WTC11 (cell line): Measurements from ENCODE around the gene WFDC1.

Experiments
- CREM ChIP-seq: sonication (generic); formaldehyde crosslinking; IDR thresholded peaks from 2 replicates; pipeline ENCODE4 v1.8.1; 2022; ENCODE audit warnings: mild to moderate bottlenecking, missing genetic modification reagents, moderate library complexity
- ELF4 ChIP-seq: sonication (generic); formaldehyde crosslinking; IDR thresholded peaks from 2 replicates; pipeline ENCODE4 v1.8.1; 2022; ENCODE audit warnings: low read depth, mild to moderate bottlenecking, moderate library complexity, missing genetic modification reagents
- USF1 ChIP-seq: sonication (generic); formaldehyde crosslinking; IDR thresholded peaks from 2 replicates; pipeline ENCODE4 v1.8.0; 2022; ENCODE audit warnings: mild to moderate bottlenecking, missing genetic modification reagents
- USF2 ChIP-seq: sonication (generic); formaldehyde crosslinking; IDR thresholded peaks from 2 replicates; pipeline ENCODE4 v1.8.1; 2023; ENCODE audit warnings: mild to moderate bottlenecking, missing genetic modification reagents, moderate library complexity
- TF ChIP-seq, protein P1 (sequence below): fragments of 200-600 bp; IDR thresholded peaks from 2 replicates; pipeline ENCODE4 v1.8.0; 2022; ENCODE audit warnings: antibody characterized with exemption
- TF ChIP-seq, protein P2 (sequence below): sonication (generic); formaldehyde crosslinking; IDR thresholded peaks from 2 replicates; pipeline ENCODE4 v1.8.0; 2022; ENCODE audit warnings: mild to moderate bottlenecking, missing genetic modification reagents
- TF ChIP-seq, protein P3 (sequence below): sonication (generic); formaldehyde crosslinking; IDR thresholded peaks from 2 replicates; pipeline ENCODE4 v1.8.1; 2023; ENCODE audit warnings: mild to moderate bottlenecking, missing genetic modification reagents, borderline replicate concordance

- TF ChIP-seq, protein P1, sequence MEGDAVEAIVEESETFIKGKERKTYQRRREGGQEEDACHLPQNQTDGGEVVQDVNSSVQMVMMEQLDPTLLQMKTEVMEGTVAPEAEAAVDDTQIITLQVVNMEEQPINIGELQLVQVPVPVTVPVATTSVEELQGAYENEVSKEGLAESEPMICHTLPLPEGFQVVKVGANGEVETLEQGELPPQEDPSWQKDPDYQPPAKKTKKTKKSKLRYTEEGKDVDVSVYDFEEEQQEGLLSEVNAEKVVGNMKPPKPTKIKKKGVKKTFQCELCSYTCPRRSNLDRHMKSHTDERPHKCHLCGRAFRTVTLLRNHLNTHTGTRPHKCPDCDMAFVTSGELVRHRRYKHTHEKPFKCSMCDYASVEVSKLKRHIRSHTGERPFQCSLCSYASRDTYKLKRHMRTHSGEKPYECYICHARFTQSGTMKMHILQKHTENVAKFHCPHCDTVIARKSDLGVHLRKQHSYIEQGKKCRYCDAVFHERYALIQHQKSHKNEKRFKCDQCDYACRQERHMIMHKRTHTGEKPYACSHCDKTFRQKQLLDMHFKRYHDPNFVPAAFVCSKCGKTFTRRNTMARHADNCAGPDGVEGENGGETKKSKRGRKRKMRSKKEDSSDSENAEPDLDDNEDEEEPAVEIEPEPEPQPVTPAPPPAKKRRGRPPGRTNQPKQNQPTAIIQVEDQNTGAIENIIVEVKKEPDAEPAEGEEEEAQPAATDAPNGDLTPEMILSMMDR = no peak
- TF ChIP-seq USF2 (CRISPR knock-in tag) (no peak), CREM (CRISPR knock-in tag) (no peak), ELF4 (CRISPR knock-in tag) (no peak), USF1 (CRISPR knock-in tag) (no peak)
- TF ChIP-seq, protein P2, sequence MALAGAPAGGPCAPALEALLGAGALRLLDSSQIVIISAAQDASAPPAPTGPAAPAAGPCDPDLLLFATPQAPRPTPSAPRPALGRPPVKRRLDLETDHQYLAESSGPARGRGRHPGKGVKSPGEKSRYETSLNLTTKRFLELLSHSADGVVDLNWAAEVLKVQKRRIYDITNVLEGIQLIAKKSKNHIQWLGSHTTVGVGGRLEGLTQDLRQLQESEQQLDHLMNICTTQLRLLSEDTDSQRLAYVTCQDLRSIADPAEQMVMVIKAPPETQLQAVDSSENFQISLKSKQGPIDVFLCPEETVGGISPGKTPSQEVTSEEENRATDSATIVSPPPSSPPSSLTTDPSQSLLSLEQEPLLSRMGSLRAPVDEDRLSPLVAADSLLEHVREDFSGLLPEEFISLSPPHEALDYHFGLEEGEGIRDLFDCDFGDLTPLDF (CRISPR knock-in tag) = no peak
- TF ChIP-seq, protein P3, sequence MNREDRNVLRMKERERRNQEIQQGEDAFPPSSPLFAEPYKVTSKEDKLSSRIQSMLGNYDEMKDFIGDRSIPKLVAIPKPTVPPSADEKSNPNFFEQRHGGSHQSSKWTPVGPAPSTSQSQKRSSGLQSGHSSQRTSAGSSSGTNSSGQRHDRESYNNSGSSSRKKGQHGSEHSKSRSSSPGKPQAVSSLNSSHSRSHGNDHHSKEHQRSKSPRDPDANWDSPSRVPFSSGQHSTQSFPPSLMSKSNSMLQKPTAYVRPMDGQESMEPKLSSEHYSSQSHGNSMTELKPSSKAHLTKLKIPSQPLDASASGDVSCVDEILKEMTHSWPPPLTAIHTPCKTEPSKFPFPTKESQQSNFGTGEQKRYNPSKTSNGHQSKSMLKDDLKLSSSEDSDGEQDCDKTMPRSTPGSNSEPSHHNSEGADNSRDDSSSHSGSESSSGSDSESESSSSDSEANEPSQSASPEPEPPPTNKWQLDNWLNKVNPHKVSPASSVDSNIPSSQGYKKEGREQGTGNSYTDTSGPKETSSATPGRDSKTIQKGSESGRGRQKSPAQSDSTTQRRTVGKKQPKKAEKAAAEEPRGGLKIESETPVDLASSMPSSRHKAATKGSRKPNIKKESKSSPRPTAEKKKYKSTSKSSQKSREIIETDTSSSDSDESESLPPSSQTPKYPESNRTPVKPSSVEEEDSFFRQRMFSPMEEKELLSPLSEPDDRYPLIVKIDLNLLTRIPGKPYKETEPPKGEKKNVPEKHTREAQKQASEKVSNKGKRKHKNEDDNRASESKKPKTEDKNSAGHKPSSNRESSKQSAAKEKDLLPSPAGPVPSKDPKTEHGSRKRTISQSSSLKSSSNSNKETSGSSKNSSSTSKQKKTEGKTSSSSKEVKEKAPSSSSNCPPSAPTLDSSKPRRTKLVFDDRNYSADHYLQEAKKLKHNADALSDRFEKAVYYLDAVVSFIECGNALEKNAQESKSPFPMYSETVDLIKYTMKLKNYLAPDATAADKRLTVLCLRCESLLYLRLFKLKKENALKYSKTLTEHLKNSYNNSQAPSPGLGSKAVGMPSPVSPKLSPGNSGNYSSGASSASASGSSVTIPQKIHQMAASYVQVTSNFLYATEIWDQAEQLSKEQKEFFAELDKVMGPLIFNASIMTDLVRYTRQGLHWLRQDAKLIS (CRISPR knock-in tag) = no peak
Measured at GRCh38 chr16:84313921-84314320, 19.2 kb downstream of the WFDC1 start.
